ENCODE results near the gene GPR157.

DNA sequence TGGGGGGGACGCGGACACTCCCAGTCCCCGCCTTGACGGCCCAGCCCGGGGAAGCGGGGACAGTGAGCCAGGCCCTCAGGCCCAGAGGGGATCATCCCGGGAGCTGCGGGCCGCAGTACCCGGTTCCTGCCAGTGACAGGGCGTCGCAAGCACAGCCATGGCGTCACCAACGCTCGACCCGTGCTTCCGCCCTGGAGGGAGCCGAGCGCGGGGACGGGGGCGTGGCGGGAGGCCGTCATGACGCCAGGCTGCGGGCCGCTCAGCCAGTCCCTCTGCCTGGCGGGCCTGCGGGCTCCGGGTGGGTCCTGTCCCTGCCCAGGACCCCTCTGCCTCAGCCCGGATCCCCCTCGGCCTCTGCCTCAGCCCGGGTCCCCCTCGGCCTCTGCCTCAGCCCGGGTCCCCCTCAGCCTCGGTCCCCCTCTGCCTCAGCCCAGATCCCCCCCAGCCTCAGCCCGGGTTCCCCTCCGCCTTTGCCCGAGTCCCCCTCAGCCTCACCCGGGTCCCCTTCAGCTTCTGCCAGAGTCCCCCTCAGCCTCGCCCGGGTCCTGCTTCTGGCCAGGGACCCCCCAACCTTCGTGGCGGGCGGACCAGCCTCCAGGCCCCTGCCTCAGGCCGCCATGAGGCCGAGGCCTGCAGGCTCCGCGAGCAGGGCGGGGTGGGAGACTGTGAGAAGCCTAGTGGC is 57.2 kb downstream of the GPR157 start:
- TF ChIP-seq, protein P1, sequence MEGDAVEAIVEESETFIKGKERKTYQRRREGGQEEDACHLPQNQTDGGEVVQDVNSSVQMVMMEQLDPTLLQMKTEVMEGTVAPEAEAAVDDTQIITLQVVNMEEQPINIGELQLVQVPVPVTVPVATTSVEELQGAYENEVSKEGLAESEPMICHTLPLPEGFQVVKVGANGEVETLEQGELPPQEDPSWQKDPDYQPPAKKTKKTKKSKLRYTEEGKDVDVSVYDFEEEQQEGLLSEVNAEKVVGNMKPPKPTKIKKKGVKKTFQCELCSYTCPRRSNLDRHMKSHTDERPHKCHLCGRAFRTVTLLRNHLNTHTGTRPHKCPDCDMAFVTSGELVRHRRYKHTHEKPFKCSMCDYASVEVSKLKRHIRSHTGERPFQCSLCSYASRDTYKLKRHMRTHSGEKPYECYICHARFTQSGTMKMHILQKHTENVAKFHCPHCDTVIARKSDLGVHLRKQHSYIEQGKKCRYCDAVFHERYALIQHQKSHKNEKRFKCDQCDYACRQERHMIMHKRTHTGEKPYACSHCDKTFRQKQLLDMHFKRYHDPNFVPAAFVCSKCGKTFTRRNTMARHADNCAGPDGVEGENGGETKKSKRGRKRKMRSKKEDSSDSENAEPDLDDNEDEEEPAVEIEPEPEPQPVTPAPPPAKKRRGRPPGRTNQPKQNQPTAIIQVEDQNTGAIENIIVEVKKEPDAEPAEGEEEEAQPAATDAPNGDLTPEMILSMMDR (conservative IDR thresholded peaks at IDR 0.05; ENCODE audit: low read length), result no peak
- no peak for TF ChIP-seq EZH2phosphoT487 (IDR thresholded peaks at IDR 0.05; ENCODE audit: borderline replicate concordance)

Data from Loucy (cell line).